ENCODE data around the gene MTHFD2.
A peak's percentile ranks its signal among the peaks of the same experiment; 100 is the strongest.
"Not testable (repeated sequence)": the region's sequence is repeated elsewhere in the genome, so short reads cannot be mapped to it uniquely, and the experiment has no call there.

MTHFD2 gene

GRCh38 chr2:74198461-74199274, at the start of gene MTHFD2:
MTHFD2 (plus strand) TSS chr2:74198615; CDS start chr2:74198642, 27 bp downstream.
- peak; percentile 94 for DNase-seq

DNA sequence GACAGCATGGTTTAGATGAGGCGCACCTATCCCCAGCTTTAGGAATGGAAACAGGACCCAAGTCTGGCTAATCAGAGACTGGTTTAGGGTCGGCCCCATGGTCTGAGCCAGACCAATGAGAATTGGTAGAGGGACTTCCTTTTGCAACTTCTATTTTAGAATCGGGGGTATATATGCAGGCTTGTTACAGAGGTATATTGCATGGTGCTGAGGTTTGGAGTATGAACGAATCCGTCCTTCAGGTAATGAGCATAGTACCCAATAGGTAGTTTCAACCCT, 49.2 kb upstream of the MTHFD2 start:
- DNase-seq = no peak

DNA sequence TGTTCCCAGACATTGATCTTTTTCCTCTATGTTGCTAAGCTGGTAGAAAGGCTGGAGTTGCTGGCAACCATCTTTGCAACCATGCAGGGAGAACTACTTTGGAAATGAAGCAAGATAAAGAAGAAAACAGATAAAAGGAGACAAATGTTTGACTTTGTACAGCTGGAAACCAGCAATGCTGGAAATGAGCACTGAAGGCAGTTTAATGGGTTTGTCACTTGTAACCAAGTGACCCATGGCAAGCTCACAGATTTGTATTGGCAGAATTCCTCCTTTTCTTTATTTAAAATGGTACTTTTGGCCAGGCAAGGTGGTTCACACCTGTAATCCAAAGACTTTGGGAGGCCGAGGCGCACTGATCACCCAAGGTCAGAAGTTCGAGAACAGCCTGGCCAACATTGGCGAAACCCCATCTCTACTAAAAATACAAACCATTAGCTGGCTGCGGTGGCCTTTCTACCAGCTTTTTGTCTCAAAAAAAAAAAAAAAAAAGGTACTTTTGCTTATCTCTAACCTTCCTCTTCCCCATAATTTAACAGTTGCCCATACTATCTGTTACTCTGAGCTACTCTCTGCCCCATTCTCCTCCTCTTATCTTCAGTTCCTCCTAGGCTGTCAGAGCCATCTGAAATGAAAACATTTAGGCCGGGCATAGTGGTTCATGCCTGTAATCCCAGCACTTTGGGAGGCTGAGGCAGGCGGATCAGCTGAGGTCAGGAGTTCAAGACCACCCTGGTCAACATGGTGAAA, 48.7 kb upstream of the MTHFD2 start:
- no peak for DNase-seq

DNA sequence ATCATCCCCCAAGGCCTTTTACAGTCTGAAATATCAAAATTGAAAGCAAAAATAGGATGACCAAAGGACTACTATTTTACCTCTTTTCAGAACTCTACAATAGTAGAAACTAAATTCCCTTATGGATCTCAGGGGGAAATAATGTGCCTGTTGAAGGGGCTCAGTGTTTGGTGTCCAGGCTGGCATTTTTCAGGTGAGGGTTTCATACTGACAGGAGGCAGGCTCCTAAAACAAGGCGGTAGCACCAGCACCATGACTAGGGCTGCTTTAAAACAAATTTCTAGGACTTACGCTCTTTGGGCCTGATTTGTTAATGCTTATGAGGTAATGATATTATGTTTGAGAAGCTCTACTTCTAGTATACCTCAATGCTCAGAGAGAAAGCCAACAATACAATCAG, 45.5 kb upstream of the MTHFD2 start:
- no peak for DNase-seq

DNA sequence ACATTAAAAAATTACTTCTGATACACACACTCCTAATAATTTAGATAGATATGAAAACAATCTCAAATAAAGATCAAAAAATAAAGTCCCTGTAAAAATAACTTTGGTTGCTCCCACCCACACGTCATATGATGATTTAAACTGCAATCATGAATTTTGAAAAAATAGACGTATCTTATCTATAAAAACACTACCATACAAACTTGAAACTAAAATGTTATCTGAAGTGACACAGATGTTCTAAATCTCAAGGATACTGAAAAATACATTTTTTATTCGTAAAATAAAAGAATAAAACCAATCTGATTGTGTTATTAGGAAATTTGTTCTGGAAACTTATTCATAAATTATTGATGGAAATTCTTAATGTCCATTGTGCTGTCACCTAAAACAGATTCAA, 42.6 kb upstream of the MTHFD2 start:
- DNase-seq = no peak

DNA sequence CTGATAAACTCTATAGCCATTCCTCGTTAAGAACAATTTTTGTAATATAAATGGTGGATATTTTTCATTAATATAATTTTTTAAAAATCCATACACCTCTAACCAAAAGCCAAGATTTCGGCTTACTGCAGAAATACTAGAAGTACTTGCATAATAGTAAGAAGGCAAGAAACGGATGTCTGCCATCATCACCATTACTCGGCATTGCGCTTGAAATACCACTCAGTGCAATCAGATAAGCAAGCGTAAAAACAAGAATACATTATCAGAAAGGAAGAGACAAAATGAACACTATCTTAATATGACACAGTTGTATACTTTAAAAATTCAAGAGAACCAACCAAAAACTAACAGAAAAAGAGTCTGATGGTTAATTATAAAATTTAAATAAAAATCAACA, 35.5 kb upstream of the MTHFD2 start:
- DNase-seq = no peak

- no peak for DNase-seq
Measured at GRCh38 chr2:74164761-74165160, 33.7 kb upstream of the MTHFD2 start.

- DNase-seq = no peak
Measured at GRCh38 chr2:74168739-74169138, 29.7 kb upstream of the MTHFD2 start.

- no peak for DNase-seq
Measured at GRCh38 chr2:74174909-74175308, 23.5 kb upstream of the MTHFD2 start.

GRCh38 chr2:74177696-74178095, 20.7 kb upstream of the MTHFD2 start:
- no peak for DNase-seq

DNA sequence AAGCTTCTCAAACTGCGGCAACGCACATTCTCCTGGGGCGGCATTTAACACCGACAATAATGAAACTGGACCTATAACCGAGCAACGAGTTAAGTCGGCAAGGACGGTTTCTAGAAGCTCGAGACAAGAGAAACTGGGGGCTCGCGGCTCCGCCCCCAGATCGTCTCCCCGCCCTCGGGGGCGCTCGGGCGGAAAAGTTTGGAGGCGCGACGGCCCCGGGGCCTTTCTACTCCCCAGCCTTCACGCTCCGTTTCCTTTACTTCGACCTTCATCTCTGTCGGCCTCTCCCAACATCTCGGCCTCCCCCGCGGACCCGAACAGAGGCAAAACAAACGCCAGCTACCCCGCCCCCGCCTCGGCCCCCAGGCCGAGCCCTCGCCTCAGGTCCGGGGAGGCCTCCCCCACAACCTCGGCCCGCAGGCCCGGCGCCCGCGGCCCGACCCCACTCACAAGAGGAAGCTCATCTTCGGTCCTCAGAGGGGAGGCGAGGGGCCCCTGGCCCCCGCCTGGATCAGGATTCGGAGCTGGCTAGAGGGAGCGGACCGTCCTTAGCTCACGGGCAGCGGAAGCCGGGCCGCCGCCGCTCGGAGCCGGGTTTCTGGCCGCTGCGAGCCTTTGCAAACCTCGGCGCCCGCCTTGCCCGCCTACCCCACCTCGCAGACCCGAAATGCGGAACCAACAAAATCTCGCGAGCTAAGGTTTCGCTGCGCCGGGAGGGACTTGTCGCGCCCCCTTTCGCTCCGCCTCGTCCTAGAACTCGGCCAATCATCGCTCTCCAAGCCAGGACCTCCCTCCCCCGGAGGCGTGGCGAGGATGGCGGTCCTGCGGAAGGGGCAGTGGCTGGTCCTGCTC, 20.0 kb upstream of the MTHFD2 start, which contains the start of gene MOB1A:
MOB1A (minus strand) TSS at position 669 of the 852 bp plus-strand sequence; CDS start at position 464, 205 bp downstream.
- peak; percentile 98 for DNase-seq

DNA sequence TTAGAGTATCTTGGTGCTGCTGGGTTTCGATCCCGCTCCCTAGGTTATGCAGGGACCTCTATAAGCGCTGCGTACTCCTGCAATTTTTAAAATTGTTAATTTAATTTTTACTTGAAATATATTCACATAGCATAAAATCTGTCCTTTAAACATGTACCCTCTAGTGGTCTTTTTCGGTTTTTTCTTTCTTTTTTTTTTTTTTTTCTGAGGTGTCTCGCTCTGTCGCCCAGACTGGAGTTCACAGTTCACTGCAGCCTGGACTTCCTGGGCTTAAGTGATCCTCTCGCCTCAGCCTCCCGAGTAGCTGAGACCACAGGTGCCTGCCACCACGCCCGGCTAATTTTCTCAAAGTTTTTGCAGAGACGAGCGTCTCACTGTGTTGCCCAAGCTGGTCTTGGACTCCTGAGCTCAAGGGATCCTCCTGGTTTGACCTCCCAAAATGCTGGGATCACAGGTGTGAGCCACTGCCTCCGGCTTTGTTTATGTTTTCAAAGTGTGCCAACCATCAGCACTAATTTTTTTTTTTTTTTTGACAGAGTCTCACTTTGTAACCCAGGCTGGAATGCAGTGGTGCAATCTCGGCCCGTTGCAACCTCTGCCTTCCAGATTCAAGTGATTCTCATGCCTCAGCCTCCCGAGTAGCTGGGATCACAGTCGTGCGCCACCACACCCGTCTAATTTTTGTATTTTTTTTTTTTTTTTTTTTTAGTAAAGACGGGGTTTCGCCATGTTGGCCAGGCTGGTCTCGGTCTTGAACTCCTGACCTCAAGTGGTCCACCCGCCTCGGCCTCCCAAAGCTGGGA, 19.2 kb upstream of the MTHFD2 start:
- DNase-seq = no peak

- no peak for DNase-seq
Measured at GRCh38 chr2:74181739-74182138, 16.7 kb upstream of the MTHFD2 start.

DNA sequence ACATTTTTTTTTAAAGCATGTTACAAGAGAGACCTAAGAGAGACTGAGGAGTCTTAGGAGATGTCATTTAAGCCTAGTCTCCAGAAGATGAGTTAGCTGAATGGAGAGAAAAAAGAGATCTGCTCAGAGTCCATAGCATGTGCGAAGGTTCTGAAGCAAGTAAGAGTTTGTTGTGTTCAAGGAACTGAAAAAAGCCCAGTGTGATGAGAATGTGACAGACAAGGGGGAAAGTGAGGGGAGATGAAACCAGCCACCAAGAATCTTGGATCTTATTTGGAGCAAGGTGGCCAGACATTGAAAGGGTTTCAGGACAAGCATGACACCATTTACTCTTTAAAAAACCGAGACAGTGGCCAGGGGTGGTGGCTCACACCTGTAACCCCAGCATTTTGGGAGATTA, 14.5 kb upstream of the MTHFD2 start:
- DNase-seq = no peak

DNA sequence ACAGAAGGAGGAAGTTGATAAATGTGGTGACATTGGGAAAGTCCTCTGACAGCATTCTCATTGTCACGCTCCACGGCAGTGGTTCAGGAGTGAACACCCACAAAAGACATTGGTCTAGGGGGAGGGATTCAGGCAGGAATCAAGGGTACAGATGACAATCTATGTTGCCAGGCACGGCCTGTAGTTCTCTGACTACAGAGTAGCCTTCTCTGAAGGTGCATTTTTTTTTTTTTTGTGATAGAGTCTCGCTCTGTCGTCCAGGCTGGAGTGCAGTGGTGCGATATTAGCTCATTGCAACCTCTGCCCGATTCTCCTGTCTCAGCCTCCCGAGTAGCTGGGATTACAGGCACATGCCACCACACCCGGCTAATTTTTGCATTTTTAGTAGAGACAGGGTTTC, 12.4 kb upstream of the MTHFD2 start:
- peak; percentile 51 for DNase-seq

DNA sequence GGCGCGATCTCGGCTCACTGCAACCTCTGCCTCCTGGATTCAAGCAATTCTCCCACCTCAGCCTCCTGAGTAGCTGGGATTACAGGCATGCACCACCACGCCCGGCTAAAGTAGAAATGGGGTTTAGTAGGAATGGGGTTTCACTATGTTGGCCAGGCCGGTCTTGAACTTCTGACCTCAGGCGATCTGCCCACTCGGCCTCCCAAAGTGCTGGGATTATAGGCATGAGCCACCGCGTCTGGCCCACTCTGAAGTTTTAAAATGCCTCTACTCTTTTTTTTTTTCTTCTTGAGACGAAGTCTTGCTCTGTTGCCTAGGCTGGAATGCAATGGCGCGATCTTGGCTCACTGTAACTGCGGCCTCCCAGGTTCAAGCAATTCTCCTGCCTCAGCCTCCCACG, 11.7 kb upstream of the MTHFD2 start:
- not testable (repeated sequence) for DNase-seq

DNA sequence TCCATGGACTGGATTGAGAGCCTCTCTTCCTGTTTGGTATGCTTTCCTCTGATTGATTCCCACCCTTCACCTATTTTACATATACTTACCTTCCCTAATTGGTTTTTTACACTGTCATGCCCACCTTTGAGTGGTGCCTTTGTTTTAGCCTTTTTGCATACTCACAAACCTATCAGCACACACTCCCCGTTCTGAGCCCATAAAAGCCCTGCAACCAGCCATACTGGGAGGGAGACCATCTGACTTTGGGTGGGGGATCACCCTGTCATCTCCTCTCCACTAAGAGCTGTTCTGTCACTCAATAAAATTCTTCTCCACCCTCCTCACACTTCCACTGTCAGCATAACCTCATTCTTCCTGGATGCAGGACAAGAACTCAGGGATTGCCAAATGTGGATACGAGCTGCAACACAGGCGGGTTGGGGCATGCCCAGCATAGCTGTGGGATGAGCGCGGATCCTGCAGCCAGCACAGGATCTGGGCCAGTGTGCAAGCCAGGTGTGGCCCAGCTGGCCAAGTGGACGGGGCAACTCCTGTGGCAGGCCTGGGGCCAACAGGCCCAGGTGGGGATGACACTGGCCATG, 10.3 kb upstream of the MTHFD2 start:
- DNase-seq = no peak

DNA sequence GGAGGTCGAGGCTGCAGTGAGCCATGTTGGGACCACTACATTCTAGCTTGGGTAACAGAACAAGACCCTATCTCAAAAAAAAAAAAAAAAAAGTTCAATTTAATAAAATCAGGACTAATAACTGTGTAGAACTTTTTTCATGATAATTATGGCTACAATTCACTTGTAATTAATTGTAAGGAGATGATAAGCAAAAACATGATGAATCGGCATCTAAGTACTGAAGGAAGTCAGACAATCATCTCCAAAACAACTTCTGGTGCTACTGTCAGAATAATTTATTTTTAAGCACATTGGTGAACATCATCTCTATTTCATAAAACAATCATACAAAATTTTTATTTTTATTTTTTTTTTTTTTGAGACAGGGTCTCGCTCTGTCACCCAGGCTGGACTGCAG, 9.7 kb upstream of the MTHFD2 start:
- DNase-seq = no peak

DNA sequence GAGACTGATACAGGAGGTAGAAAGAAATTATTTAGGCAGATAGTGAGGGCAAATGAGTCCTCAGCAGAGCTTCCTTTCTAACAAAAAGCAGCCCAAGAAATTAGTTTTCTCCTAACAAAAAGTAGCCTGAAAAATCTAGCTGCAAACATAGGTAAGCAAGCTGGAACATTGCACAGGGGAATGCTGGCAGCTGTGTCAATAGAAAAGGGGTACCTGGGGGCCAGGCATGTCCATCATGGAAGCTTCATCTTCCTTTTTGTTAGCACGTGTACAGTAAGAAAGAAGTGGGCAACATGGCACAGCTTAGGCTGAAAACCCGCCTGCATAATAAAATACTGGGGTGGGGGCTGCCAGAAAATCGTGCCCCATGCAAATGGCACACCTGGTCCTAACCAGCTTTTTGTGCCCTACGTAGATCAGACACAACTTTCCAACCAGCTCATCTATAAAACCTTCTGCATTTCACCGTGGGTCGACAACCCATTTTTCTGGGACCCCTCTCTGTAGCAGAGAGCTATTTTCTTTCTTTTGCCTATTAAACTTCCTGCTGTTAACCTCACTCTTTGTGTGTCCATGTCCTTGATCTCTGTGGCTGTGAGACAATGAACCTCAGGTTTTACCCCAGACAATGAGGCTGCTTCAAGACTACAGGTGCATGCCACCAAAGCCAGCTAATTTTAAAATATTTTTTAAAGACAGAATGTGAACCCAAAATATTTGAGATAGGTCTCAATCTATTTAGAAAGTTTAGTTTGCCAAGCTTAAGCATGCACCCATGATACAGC, 6.6 kb upstream of the MTHFD2 start:
- DNase-seq = no peak

GRCh38 chr2:74194799-74195198, 3.6 kb upstream of the MTHFD2 start:
- no peak for DNase-seq

GRCh38 chr2:74197049-74197448, 1.4 kb upstream of the MTHFD2 start:
- no peak for DNase-seq

Data from stimulated activated CD4-positive, alpha-beta T cell treated with anti-CD3 and anti-CD28 coated beads, Interleukin-4, amount 100 ng/mL, for 24 hours (primary cell).